Right lobe of liver (tissue), 6 donors: ENCODE results near the gene ITGA7. TPM values are rescaled to one million over a fixed set of nuclear protein-coding genes. Genes with fewer than 3 reads are reported as not detected.

Source experiments
- ATAC-seq, 4 donors: fragments of 200-7000 bp; cut with Tn5 transposase; one replicate each; pipeline ENCODE4 v1.9.1; 2020; ENCODE audit warnings: mild to moderate bottlenecking in 4 of 4, moderate library complexity in 4 of 4
- DNase-seq, 3 donors: peaks; one replicate each; pipeline ENCODE4 v3.0.0-alpha.2; 2020
- H3K27ac ChIP-seq, 3 donors: fragments of 200-600 bp; one replicate each; pipeline ENCODE4 v1.8.0; 2022
- H3K27me3 ChIP-seq, 2 donors: fragments of 200-600 bp; one replicate each; pipeline ENCODE4 v1.8.0; 2022
- H3K36me3 ChIP-seq, 4 donors: fragments of 200-600 bp; sonication (generic) in 1 of 4; one replicate each; pipeline versions ENCODE4 v1.5.1 to v1.8.0; 2017 to 2022; ENCODE audit warnings: control low read depth in 1 of 4
- H3K4me1 ChIP-seq, 4 donors: fragments of 200-600 bp; sonication (generic) in 1 of 4; one replicate each; pipeline versions ENCODE4 v1.5.1 to v1.8.0; 2017 to 2022; ENCODE audit warnings: control low read depth in 1 of 4
- H3K4me3 ChIP-seq, 3 donors: fragments of 200-600 bp; one replicate each; pipeline ENCODE4 v1.8.0; 2022
- H3K9me3 ChIP-seq, 4 donors: fragments of 200-600 bp; sonication (generic) in 1 of 4; one replicate each; pipeline versions ENCODE4 v1.5.1 to v1.8.0; 2017 to 2022; ENCODE audit warnings: control low read depth in 1 of 4
- POLR2A ChIP-seq: fragments of 450-650 bp; IDR thresholded peaks from one replicate; pipeline ENCODE4 v1.6.1; 2017; ENCODE audit warnings: antibody characterized with exemption, mild to moderate bottlenecking
- WGBS: methylation state at CpG from one replicate; pipeline ENCODE4 v1.1.6; 2018; ENCODE audit warnings: low coverage, low lambda C conversion rate; ENCODE audit not compliant: insufficient coverage; ENCODE audit errors: missing lambda C conversion rate; 5-methylcytosine and 5-hydroxymethylcytosine counted together
- intact Hi-C, 2 donors: fragments of 100-400 bp; cut with DNase I; formaldehyde crosslinking; loops; one replicate each; pipeline versions ENCODE4 v1.11.2 to v1.14.1; 2022
- total RNA-seq, 6 experiments: library from RNA; depleted of rRNA in 2 of 6; stranded (reverse); fragments of >200 nt in 2 of 6; fragmentation: NEBNext Ultra II Directional in 3 of 6; extraction: Animal tissue kit (Norgen Biotek cat#: 25700) in 3 of 6; gene quantifications; one replicate each; pipeline versions ENCODE4 v1.1.0 to v1.2.4, GENCODE V29; 2016 to 2023
- TF ChIP-seq, protein P1 (sequence below), 4 donors: fragments of 200-600 bp in 3 of 4; fragments of 450-650 bp in 1 of 4; IDR thresholded peaks; one replicate each; pipeline versions ENCODE4 v1.5.1 to v1.8.0; 2016 to 2022; ENCODE audit warnings: antibody characterized with exemption in 4 of 4, mild to moderate bottlenecking in 2 of 4
- donor health status: DM: no; HTN: yes; CAD: no.
- donor health status: DM: no; HTN: no; CAD: no.
- donor health status: DM: no; HTN: no; CAD: no.
- donor health status: DM: no; HTN: yes; CAD: no.
- donor health status: DM: no; HTN: yes; CAD: no.

ITGA7 gene
- total RNA-seq, 6 experiments from 2014 or later: 3.1 to 20.1 (median 8.3) TPM

DNA sequence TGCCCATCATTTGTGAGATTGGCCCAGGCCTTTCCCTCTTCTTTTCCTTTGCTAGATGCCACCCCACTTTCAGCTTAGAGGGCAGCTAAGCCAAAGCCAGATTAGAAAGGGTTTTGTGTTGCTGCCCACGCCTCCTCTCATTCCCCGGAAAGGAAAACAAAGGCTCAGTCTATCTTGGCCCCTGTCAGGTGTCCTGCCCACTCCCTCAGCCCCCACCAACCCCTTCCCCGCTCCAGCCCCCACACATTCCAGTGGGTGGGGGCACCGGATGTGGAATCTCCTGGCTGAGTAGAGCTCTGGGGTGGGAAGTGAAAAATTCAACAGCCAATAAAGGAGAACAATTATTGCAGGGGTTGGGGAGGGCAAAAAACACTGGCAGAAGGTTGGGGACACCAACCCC is 10.3 kb upstream of the ITGA7 start:
- TF ChIP-seq, protein P1, sequence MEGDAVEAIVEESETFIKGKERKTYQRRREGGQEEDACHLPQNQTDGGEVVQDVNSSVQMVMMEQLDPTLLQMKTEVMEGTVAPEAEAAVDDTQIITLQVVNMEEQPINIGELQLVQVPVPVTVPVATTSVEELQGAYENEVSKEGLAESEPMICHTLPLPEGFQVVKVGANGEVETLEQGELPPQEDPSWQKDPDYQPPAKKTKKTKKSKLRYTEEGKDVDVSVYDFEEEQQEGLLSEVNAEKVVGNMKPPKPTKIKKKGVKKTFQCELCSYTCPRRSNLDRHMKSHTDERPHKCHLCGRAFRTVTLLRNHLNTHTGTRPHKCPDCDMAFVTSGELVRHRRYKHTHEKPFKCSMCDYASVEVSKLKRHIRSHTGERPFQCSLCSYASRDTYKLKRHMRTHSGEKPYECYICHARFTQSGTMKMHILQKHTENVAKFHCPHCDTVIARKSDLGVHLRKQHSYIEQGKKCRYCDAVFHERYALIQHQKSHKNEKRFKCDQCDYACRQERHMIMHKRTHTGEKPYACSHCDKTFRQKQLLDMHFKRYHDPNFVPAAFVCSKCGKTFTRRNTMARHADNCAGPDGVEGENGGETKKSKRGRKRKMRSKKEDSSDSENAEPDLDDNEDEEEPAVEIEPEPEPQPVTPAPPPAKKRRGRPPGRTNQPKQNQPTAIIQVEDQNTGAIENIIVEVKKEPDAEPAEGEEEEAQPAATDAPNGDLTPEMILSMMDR (IDR thresholded peaks at IDR 0.05): no peak
- TF ChIP-seq POLR2A: no peak
- ATAC-seq (no peak), DNase-seq (peak in 1 of 3 donors; percentile 32)
- Histone ChIP-seq H3K27ac (no peak overlapping the region), H3K4me1 (peaks cover 0 to 57% (median 14%) of the 10 kb centered on the region in 4 donors), H3K9me3 (no peaks in the 10 kb centered on the region), H3K4me3 (no peak overlapping the region), H3K27me3 (no peaks in the 10 kb centered on the region), H3K36me3 (no peaks in the 10 kb centered on the region)
- 55% methylated on average over 4 of the region's 4 CpGs for WGBS
- intact Hi-C loops: no loop called here

DNA sequence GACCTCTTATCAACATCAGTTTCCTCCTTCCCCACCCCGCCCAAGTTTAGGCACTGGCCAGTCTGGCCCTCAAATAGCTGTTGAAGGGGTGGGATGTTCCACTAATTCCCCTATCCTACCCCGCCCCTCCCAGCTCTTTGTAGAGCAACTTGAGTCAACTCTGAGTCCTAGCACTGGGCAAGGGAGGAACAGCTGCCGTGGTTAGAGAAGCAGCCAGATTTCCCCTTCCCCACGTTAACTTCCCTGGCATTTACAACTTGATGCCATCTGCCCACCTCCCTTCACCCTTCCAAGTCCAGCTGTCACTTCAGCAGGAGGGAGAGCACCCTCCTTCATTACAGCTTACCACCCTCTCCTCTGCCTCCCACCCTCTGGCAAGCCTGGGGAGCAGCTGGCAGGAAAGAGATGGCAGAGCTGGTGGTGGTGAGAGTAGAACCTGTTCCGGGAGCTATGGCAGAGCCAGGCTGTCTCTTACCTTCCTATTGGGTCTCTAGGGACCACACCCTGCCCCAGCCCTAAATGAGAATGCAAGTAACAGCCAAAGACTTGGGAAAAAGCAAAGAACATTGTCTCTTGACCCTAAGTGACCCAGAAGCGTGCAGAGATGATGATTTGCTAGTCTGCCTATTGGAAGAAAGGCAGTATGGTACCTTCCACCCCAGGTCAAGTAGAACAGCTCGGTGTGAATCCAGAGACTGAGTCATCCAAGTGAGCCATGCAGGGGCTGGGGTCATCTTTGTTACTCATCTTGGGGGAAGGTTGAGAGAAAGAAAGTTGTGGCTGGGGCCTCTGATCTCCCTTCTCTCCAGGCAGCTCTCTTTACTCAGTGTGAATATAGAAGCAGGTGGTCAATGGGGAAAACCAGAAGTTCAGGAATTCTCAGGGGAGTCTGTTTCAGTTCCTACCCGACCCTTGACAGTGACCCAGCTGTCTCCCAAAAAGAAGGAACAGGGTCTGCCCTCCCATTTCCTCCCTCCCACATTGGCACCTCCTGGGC is 9.6 kb upstream of the ITGA7 start:
- no peaks in the 10 kb centered on the region for H3K27me3 ChIP-seq
- intact Hi-C loops: no loop called here
- ATAC-seq (no peak), DNase-seq (peak in 1 of 3 donors; percentile 47)
- H3K27ac ChIP-seq: peak overlapping the region in 1 of 3 donors; percentile 96
- TF ChIP-seq POLR2A: no peak
- TF ChIP-seq, protein P1 (IDR thresholded peaks at IDR 0.05): no peak
- H3K4me3 ChIP-seq: peak overlapping the region; percentile 76 to 86 (median 82)
- WGBS: 55% methylated on average over 6 of the region's 8 CpGs
- H3K9me3 ChIP-seq: no peaks in the 10 kb centered on the region
- H3K36me3 ChIP-seq: no peaks in the 10 kb centered on the region
- H3K4me1 ChIP-seq: peaks cover 0 to 58% (median 14%) of the 10 kb centered on the region in 4 donors

DNA sequence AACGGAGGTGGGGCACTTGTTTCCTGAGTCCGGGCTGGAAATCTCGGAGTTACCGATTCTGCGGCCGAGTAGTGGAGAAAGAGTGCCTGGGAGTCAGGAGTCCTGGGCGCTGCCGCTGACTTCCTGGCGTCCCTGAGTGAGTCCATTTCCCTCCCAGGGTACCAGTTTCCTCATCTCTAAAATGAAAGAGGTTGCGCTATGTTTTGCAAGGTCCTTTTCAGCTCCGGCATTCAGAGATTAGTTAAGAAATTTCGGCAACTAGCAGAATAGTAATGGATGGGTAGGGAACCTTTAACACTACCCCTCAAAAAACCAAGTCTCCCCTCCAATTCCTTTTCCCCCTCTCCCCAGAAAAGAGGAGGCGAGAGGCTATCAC is 8.9 kb upstream of the ITGA7 start:
- no peak for TF ChIP-seq POLR2A
- TF ChIP-seq, protein P1 (IDR thresholded peaks at IDR 0.05): no peak
- WGBS: 9% methylated on average over 13 of the region's 13 CpGs
- ATAC-seq: peak in 2 of 4 donors; percentile 0
- peaks cover 0 to 62% (median 14%) of the 10 kb centered on the region in 4 donors for H3K4me1 ChIP-seq
- intact Hi-C loops: no loop called here
- no peaks in the 10 kb centered on the region for H3K27me3 ChIP-seq
- H3K36me3 ChIP-seq: no peaks in the 10 kb centered on the region
- H3K27ac ChIP-seq: peak overlapping the region; percentile 76 to 96 (median 87)
- no peak for DNase-seq
- H3K9me3 ChIP-seq: no peaks in the 10 kb centered on the region
- H3K4me3 ChIP-seq: peak overlapping the region; percentile 76 to 86 (median 82)

DNA sequence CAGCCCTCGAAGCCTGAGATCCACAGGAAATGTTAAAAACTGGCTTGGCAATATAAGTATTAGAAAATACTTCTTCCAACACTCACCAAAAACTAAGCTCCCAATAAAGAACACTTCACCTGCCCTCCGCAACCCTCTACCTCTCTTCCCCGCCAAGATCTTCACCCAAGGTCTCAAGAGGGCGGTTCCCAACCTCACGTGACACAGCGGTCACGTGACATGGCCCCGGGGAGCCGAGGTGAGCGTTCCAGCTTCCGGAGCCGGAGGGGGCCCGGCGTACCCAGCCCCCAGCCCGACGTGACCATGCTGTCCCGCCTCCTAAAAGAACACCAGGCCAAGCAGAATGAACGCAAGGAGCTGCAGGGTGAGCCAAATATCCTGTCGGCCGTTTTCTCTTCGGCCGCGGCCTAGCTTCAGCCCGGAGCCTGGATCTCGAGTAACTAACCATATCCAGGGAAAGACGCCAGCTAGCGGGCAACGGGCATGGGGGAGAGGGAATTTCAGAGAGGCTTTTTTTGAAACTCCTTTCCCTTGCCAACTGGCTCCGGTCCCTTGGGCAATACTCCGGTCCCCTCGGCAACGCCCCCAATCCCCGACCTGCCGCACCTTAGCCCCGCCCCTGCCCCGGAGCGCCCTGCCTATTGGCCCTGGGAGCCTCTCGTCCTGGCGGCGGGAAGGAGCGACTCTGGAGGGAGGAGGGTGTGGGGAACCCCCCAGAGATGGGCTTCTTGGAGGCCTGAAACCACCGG is 8.3 kb upstream of the ITGA7 start, which contains the start of gene BLOC1S1:
Gene BLOC1S1, plus strand, starts transcription at position 214 of the 749 bp plus-strand sequence. Its CDS starts 6 bp downstream, at position 220.
- no peaks in the 10 kb centered on the region for H3K9me3 ChIP-seq
- TF ChIP-seq, protein P1 (IDR thresholded peaks at IDR 0.05): peak in 2 of 4 donors; percentile 3 to 8
- TF ChIP-seq POLR2A: peak; percentile 48
- WGBS: 0% methylated on average over 10 of the region's 42 CpGs
- peak within 1 kb of the TSS; percentile 76 to 86 (median 82) for H3K4me3 ChIP-seq
- H3K4me1 ChIP-seq: peaks cover 0 to 61% (median 14%) of the 10 kb centered on the region in 4 donors
- intact Hi-C loops: no loop called here
- peak within 1 kb of the TSS; percentile 76 to 96 (median 87) for H3K27ac ChIP-seq
- ATAC-seq (peak; percentile 69 to 82 (median 75)), DNase-seq (peak; percentile 94 to 96 (median 95))
- H3K36me3 ChIP-seq: no peaks in the 10 kb centered on the region
- no peaks in the 10 kb centered on the region for H3K27me3 ChIP-seq
